ENCODE results near the gene WDR90.

The WDR90 gene

DNA sequence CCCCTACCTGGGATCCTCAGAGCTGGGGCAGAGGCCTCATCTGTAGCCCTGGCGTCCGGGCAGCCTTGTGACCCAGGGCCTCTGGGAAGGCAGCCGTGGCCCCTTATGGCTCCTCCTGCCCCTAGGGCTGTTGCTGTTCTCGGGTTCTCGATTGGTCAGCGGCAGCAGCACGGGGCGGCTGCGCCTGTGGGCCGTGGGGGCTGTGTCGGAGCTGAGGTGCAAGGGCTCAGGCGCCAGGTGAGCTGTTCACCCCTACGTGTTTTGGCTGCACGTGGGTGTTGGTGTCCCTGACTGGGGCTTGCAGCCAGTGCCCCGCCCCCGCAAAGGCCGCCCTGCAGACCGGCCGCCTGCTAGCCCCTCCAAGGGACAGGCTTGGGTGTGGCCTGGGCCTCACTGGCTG lies 12.9 kb downstream of the WDR90 start:
- Histone ChIP-seq H3K9me2 (ENCODE audit: low read depth, low read length) (no peaks in the 10 kb centered on the region), H3K36me3 (ENCODE audit: insufficient read depth, low read length) (peaks cover 38% of the 10 kb centered on the region), H3K9me3 (ENCODE audit: low read length) (no peaks in the 10 kb centered on the region), H3K4me1 (ENCODE audit: insufficient read depth, low read length, severe bottlenecking) (peaks cover 7% of the 10 kb centered on the region), H2AFZ (ENCODE audit: low read length) (no peak overlapping the region), H3K9ac (ENCODE audit: low read length) (no peak overlapping the region), H3K4me2 (ENCODE audit: low read length) (no peak overlapping the region), H3K79me2 (ENCODE audit: insufficient read depth, low read length) (no peaks in the 10 kb centered on the region), H3K27me3 (ENCODE audit: insufficient read depth, low read length) (no peaks in the 10 kb centered on the region), H3K27ac (ENCODE audit: low read depth, low read length, poor library complexity, severe bottlenecking) (no peak overlapping the region), H3F3A (ENCODE audit: insufficient read depth, low read length) (no peaks in the 10 kb centered on the region), H4K20me1 (ENCODE audit: insufficient read depth, low read length) (no peaks in the 10 kb centered on the region), H3K4me3 (ENCODE audit: low read depth, low read length, poor library complexity, severe bottlenecking) (no peak overlapping the region)
- no peak for TF ChIP-seq EZH2 (IDR thresholded peaks at IDR 0.05; ENCODE audit: borderline replicate concordance, low read length)
- TF ChIP-seq CTCF (IDR thresholded peaks at IDR 0.05; ENCODE audit: low read length): no peak

- no peaks in the 10 kb centered on the region for H3K79me2 ChIP-seq (ENCODE audit: insufficient read depth, low read length)
- H4K20me1 ChIP-seq (ENCODE audit: insufficient read depth, low read length): no peaks in the 10 kb centered on the region
- no peak for TF ChIP-seq EZH2 (IDR thresholded peaks at IDR 0.05; ENCODE audit: borderline replicate concordance, low read length)
- no peak for TF ChIP-seq CTCF (IDR thresholded peaks at IDR 0.05; ENCODE audit: low read length)
- H3K36me3 ChIP-seq (ENCODE audit: insufficient read depth, low read length): peaks cover 34% of the 10 kb centered on the region
- H3K4me2 ChIP-seq (ENCODE audit: low read length): no peak overlapping the region
- H3K9ac ChIP-seq (ENCODE audit: low read length): no peak overlapping the region
- H3K9me3 ChIP-seq (ENCODE audit: low read length): no peaks in the 10 kb centered on the region
- no peaks in the 10 kb centered on the region for H3F3A ChIP-seq (ENCODE audit: insufficient read depth, low read length)
- H2AFZ ChIP-seq (ENCODE audit: low read length): no peak overlapping the region
- no peak overlapping the region for H3K4me3 ChIP-seq (ENCODE audit: low read depth, low read length, poor library complexity, severe bottlenecking)
- H3K4me1 ChIP-seq (ENCODE audit: insufficient read depth, low read length, severe bottlenecking): peaks cover 12% of the 10 kb centered on the region
- H3K27ac ChIP-seq (ENCODE audit: low read depth, low read length, poor library complexity, severe bottlenecking): no peak overlapping the region
- H3K9me2 ChIP-seq (ENCODE audit: low read depth, low read length): no peaks in the 10 kb centered on the region
- no peaks in the 10 kb centered on the region for H3K27me3 ChIP-seq (ENCODE audit: insufficient read depth, low read length)
These were observed 13.4 kb downstream of the WDR90 start for GRCh38 chr16:662597-662996.

DNA sequence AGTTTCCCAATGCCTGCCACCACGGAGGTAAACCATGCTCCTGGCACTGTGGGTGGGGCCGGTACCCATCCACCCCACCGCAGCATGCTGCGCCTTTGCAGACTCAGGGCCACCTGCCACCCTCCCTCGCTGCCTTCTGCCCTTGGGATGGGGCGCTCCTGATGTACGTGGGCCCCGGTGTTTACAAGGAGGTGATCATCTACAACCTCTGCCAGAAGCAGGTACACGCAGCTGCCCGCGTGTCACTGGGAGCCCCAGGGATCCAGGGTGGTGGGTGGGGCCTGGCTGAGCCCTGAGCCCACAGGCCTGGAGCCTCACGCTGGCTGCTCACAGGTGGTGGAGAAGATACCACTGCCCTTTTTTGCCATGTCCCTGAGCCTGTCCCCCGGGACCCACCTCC lies 17.4 kb downstream of the WDR90 start:
- Histone ChIP-seq H3K27me3 (ENCODE audit: insufficient read depth, low read length) (no peaks in the 10 kb centered on the region), H3K9ac (ENCODE audit: low read length) (no peak overlapping the region), H2AFZ (ENCODE audit: low read length) (no peak overlapping the region), H3F3A (ENCODE audit: insufficient read depth, low read length) (no peaks in the 10 kb centered on the region), H3K4me3 (ENCODE audit: low read depth, low read length, poor library complexity, severe bottlenecking) (no peak overlapping the region), H3K4me1 (ENCODE audit: insufficient read depth, low read length, severe bottlenecking) (peaks cover 16% of the 10 kb centered on the region), H3K27ac (ENCODE audit: low read depth, low read length, poor library complexity, severe bottlenecking) (no peak overlapping the region), H3K4me2 (ENCODE audit: low read length) (no peak overlapping the region), H3K9me3 (ENCODE audit: low read length) (no peaks in the 10 kb centered on the region), H3K36me3 (ENCODE audit: insufficient read depth, low read length) (peaks cover 42% of the 10 kb centered on the region), H3K79me2 (ENCODE audit: insufficient read depth, low read length) (no peaks in the 10 kb centered on the region), H4K20me1 (ENCODE audit: insufficient read depth, low read length) (no peaks in the 10 kb centered on the region), H3K9me2 (ENCODE audit: low read depth, low read length) (no peaks in the 10 kb centered on the region)
- no peak for TF ChIP-seq CTCF (IDR thresholded peaks at IDR 0.05; ENCODE audit: low read length)
- TF ChIP-seq EZH2 (IDR thresholded peaks at IDR 0.05; ENCODE audit: borderline replicate concordance, low read length): no peak
